Sigmoid colon (tissue), 4 donors: ENCODE data around the gene JADE3.

ENCODE experiments used
- EP300 ChIP-seq, 4 donors: sonication (generic); formaldehyde crosslinking; IDR thresholded peaks; one replicate each; pipeline ENCODE4 v1.6.1; 2017; ENCODE audit warnings: antibody characterized with exemption in 4 of 4
- POLR2A ChIP-seq, 2 donors: fragments of 450-650 bp; IDR thresholded peaks; one replicate each; pipeline ENCODE4 v1.6.1; 2016; ENCODE audit warnings: antibody characterized with exemption in 2 of 2, mild to moderate bottlenecking in 2 of 2, moderate library complexity in 2 of 2
- TF ChIP-seq, protein P1 (sequence below), 4 experiments: fragments of 450-650 bp in 3 of 4; fragments of 200-600 bp in 1 of 4; IDR thresholded peaks; one replicate each; pipeline ENCODE4 v1.5.1; 2016 to 2019; ENCODE audit warnings: antibody characterized with exemption in 4 of 4, mild to moderate bottlenecking in 3 of 4, moderate library complexity in 2 of 4

GRCh38 chrX:46954716-46955115, 42.5 kb downstream of the JADE3 start:
- TF ChIP-seq POLR2A (IDR thresholded peaks at IDR 0.05) = no peak
- TF ChIP-seq, protein P1, sequence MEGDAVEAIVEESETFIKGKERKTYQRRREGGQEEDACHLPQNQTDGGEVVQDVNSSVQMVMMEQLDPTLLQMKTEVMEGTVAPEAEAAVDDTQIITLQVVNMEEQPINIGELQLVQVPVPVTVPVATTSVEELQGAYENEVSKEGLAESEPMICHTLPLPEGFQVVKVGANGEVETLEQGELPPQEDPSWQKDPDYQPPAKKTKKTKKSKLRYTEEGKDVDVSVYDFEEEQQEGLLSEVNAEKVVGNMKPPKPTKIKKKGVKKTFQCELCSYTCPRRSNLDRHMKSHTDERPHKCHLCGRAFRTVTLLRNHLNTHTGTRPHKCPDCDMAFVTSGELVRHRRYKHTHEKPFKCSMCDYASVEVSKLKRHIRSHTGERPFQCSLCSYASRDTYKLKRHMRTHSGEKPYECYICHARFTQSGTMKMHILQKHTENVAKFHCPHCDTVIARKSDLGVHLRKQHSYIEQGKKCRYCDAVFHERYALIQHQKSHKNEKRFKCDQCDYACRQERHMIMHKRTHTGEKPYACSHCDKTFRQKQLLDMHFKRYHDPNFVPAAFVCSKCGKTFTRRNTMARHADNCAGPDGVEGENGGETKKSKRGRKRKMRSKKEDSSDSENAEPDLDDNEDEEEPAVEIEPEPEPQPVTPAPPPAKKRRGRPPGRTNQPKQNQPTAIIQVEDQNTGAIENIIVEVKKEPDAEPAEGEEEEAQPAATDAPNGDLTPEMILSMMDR (IDR thresholded peaks at IDR 0.05) = no peak
- TF ChIP-seq EP300 (IDR thresholded peaks at IDR 0.05) = no peak
